ENCODE data around the gene KRT74. TPM values are rescaled to one million over a fixed set of nuclear protein-coding genes. Genes with fewer than 3 reads are reported as not detected.

The KRT74 gene
- total RNA-seq, 1 experiment from 2014 or later = not detected

DNA sequence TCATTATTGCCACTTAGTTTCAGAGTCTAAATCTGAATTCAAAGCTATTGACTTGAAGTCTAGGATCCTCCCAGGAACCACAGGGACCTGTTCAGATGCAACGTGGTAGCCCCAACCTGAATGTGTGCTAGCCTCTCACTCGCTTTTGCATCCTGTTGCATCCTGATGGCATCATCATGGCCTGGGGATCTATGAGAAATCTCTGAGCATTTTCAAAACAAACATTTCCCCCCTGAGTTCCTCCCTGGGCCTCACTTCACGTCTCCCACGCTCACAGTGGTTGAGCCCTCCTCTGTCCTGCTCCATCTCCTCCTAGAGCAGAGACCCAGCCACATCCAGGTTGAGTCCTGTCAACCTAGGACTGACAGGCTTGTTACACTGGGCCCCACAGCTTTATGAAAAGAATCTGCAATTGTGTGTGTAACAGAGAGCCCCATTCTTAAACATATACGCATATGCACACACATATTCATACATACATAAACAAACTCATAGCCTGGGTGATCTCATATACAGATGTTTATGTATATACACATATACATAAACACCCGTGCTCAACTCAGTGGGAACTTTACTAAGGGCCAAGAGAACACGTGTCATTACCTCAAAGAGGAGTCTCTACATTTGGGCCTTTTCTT, 33.1 kb upstream of the KRT74 start:
- H3K9me3 ChIP-seq = no peaks in the 10 kb centered on the region
- H3K9me3 Mint-ChIP-seq (ENCODE audit: unreplicated experiment) = no peaks in the 10 kb centered on the region
- peaks cover 19% of the 10 kb centered on the region for H3K27me3 Mint-ChIP-seq (ENCODE audit: insufficient read depth, unreplicated experiment)
- no peak for DNase-seq
- peaks cover 6% of the 10 kb centered on the region for H3K36me3 Mint-ChIP-seq (ENCODE audit: insufficient read depth, unreplicated experiment)
- no peak overlapping the region for H3K27ac Mint-ChIP-seq (ENCODE audit: unreplicated experiment)
- H3K4me1 Mint-ChIP-seq (ENCODE audit: low read depth, unreplicated experiment) = no peaks in the 10 kb centered on the region
- TF ChIP-seq, protein P1, sequence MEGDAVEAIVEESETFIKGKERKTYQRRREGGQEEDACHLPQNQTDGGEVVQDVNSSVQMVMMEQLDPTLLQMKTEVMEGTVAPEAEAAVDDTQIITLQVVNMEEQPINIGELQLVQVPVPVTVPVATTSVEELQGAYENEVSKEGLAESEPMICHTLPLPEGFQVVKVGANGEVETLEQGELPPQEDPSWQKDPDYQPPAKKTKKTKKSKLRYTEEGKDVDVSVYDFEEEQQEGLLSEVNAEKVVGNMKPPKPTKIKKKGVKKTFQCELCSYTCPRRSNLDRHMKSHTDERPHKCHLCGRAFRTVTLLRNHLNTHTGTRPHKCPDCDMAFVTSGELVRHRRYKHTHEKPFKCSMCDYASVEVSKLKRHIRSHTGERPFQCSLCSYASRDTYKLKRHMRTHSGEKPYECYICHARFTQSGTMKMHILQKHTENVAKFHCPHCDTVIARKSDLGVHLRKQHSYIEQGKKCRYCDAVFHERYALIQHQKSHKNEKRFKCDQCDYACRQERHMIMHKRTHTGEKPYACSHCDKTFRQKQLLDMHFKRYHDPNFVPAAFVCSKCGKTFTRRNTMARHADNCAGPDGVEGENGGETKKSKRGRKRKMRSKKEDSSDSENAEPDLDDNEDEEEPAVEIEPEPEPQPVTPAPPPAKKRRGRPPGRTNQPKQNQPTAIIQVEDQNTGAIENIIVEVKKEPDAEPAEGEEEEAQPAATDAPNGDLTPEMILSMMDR (IDR thresholded peaks at IDR 0.05; ENCODE audit: insufficient read depth in 1 of 2, low read depth in 1 of 2, low read length in 1 of 2, severe bottlenecking in 1 of 2, unreplicated experiment in 1 of 2) = no peak
- no peak overlapping the region for H3K4me3 Mint-ChIP-seq (ENCODE audit: unreplicated experiment)
- ChIA-PET POLR2A (no interaction called here), CTCF (no interaction called here)
- intact Hi-C loops (cut with micrococcal nuclease; ENCODE audit: unreplicated experiment) = no loop called here
- H3K4me3 ChIP-seq (ENCODE audit: low read depth, low read length) = no peak overlapping the region
- no TSS peak for BruUV-seq (replicated peaks)
- no peaks in the 10 kb centered on the region for H3K36me3 ChIP-seq (ENCODE audit: control insufficient read depth, insufficient read depth, low read length)
- H3K4me1 ChIP-seq = no peaks in the 10 kb centered on the region
- H3K27me3 ChIP-seq (replicated peaks; ENCODE audit: control insufficient read depth, insufficient read depth, low read length) = no peaks in the 10 kb centered on the region; the same call in 1 of the 2 replicates

DNA sequence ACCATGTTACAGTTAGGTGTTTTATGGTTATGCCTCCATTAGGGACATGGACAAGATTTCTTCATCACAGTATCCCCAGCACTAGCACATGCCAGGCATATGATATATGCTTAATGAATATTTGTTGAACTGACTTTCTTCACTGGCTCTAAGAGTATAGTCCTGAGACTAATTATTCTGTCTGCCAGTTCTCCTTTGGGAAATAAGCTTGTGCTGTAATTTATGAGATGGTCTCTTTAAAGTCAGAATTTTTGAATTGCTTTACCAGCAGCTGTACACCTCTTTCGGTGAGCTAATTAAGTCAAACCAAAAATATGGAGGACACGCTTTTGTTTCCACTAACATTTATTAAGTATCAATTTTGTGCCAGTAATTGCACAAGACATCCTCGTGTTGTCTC, 32.5 kb upstream of the KRT74 start:
- ChIA-PET CTCF (no interaction called here), POLR2A (no interaction called here)
- peaks cover 6% of the 10 kb centered on the region for H3K36me3 Mint-ChIP-seq (ENCODE audit: insufficient read depth, unreplicated experiment)
- H3K4me1 Mint-ChIP-seq (ENCODE audit: low read depth, unreplicated experiment) = no peaks in the 10 kb centered on the region
- no peaks in the 10 kb centered on the region for H3K36me3 ChIP-seq (ENCODE audit: control insufficient read depth, insufficient read depth, low read length)
- no peaks in the 10 kb centered on the region for H3K9me3 ChIP-seq
- no peak for DNase-seq
- H3K4me1 ChIP-seq = no peaks in the 10 kb centered on the region
- H3K9me3 Mint-ChIP-seq (ENCODE audit: unreplicated experiment) = no peaks in the 10 kb centered on the region
- no peak overlapping the region for H3K4me3 ChIP-seq (ENCODE audit: low read depth, low read length)
- H3K27me3 Mint-ChIP-seq (ENCODE audit: insufficient read depth, unreplicated experiment) = peaks cover 16% of the 10 kb centered on the region
- TF ChIP-seq, protein P1 (IDR thresholded peaks at IDR 0.05; ENCODE audit: insufficient read depth in 1 of 2, low read depth in 1 of 2, low read length in 1 of 2, severe bottlenecking in 1 of 2, unreplicated experiment in 1 of 2) = no peak
- no peak overlapping the region for H3K27ac Mint-ChIP-seq (ENCODE audit: unreplicated experiment)
- intact Hi-C loops (cut with micrococcal nuclease; ENCODE audit: unreplicated experiment) = no loop called here
- H3K4me3 Mint-ChIP-seq (ENCODE audit: unreplicated experiment) = no peak overlapping the region
- no peaks in the 10 kb centered on the region; the same call in 1 of the 2 replicates for H3K27me3 ChIP-seq (replicated peaks; ENCODE audit: control insufficient read depth, insufficient read depth, low read length)
- BruUV-seq (replicated peaks) = no TSS peak

DNA sequence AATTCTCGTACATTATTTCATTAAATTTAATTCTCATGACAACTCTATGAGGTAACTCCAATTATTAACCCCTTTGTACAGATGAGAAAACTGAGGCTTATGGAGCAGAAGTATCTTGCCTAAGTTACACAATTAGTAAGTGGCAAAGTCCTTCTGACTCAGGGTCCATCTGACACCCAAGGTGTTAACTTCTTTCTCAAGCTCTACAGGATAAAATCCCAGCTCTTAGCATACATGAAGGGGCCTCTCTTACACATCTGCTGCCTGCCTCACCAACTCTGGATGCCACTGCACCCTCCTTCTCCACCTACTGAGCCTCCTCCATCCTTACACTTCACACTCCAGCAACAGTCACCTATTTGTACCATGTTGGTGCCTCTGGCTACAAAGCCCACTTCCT, 31.9 kb upstream of the KRT74 start:
- Mint-ChIP-seq H3K27ac (ENCODE audit: unreplicated experiment) (no peak overlapping the region), H3K27me3 (ENCODE audit: insufficient read depth, unreplicated experiment) (peaks cover 12% of the 10 kb centered on the region), H3K4me3 (ENCODE audit: unreplicated experiment) (no peak overlapping the region), H3K9me3 (ENCODE audit: unreplicated experiment) (no peaks in the 10 kb centered on the region), H3K36me3 (ENCODE audit: insufficient read depth, unreplicated experiment) (peaks cover 6% of the 10 kb centered on the region), H3K4me1 (ENCODE audit: low read depth, unreplicated experiment) (no peaks in the 10 kb centered on the region)
- Histone ChIP-seq H3K9me3 (no peaks in the 10 kb centered on the region), H3K4me3 (ENCODE audit: low read depth, low read length) (no peak overlapping the region), H3K27me3 (replicated peaks; ENCODE audit: control insufficient read depth, insufficient read depth, low read length) (no peaks in the 10 kb centered on the region), H3K4me1 (no peaks in the 10 kb centered on the region), H3K36me3 (ENCODE audit: control insufficient read depth, insufficient read depth, low read length) (no peaks in the 10 kb centered on the region)
- TF ChIP-seq, protein P1 (IDR thresholded peaks at IDR 0.05; ENCODE audit: insufficient read depth in 1 of 2, low read depth in 1 of 2, low read length in 1 of 2, severe bottlenecking in 1 of 2, unreplicated experiment in 1 of 2) = no peak
- DNase-seq = no peak
- intact Hi-C loops (cut with micrococcal nuclease; ENCODE audit: unreplicated experiment) = no loop called here
- ChIA-PET POLR2A (no interaction called here), CTCF (no interaction called here)
- no TSS peak for BruUV-seq (replicated peaks)

Measured in Caco-2 (cell line).